ENCODE results near the gene MMP23B.
"Not testable (repeated sequence)": the region's sequence is repeated elsewhere in the genome, so short reads cannot be mapped to it uniquely, and the experiment has no call there.

GRCh38 chr1:1640711-1641461, 8.9 kb downstream of the MMP23B start:
- TF ChIP-seq CTCF, POLR2A (IDR thresholded peaks at IDR 0.05): not testable (repeated sequence)

Data from esophagus squamous epithelium (tissue), 4 donors.